ENCODE measurements around the gene GALNT5.

- TF ChIP-seq POLR2A (IDR thresholded peaks at IDR 0.05; ENCODE audit: low read depth) = no peak
- TF ChIP-seq, protein P1, sequence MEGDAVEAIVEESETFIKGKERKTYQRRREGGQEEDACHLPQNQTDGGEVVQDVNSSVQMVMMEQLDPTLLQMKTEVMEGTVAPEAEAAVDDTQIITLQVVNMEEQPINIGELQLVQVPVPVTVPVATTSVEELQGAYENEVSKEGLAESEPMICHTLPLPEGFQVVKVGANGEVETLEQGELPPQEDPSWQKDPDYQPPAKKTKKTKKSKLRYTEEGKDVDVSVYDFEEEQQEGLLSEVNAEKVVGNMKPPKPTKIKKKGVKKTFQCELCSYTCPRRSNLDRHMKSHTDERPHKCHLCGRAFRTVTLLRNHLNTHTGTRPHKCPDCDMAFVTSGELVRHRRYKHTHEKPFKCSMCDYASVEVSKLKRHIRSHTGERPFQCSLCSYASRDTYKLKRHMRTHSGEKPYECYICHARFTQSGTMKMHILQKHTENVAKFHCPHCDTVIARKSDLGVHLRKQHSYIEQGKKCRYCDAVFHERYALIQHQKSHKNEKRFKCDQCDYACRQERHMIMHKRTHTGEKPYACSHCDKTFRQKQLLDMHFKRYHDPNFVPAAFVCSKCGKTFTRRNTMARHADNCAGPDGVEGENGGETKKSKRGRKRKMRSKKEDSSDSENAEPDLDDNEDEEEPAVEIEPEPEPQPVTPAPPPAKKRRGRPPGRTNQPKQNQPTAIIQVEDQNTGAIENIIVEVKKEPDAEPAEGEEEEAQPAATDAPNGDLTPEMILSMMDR (IDR thresholded peaks at IDR 0.05) = no peak
Measured at GRCh38 chr2:157349949-157350515, 92.5 kb downstream of the GALNT5 start.

Measured in esophagus muscularis mucosa (tissue), 3 donors.